Myocyte (in vitro differentiated cells): ENCODE measurements around the gene GFRA3. TPM values are rescaled to one million over a fixed set of nuclear protein-coding genes. Genes with fewer than 3 reads are reported as not detected.
"Not testable (repeated sequence)": the region's sequence is repeated elsewhere in the genome, so short reads cannot be mapped to it uniquely, and the experiment has no call there.

Source experiments
- DNase-seq: peaks from one replicate; pipeline ENCODE4 v3.0.0-alpha.2; 2012; ENCODE audit warnings: low read depth
- polyA plus RNA-seq: library from polyadenylated mRNA; unstranded; fragments of >200 nt; gene quantifications from one replicate; pipeline ENCODE4 v1.2.1, GENCODE V29; 2012; ENCODE audit warnings: missing spikeins
- total RNA-seq: library from RNA; depleted of rRNA; stranded (reverse); fragments of >200 nt; gene quantifications from 2 replicates; pipeline ENCODE4 v1.2.3, GENCODE V29; 2014

The GFRA3 gene, protein sequence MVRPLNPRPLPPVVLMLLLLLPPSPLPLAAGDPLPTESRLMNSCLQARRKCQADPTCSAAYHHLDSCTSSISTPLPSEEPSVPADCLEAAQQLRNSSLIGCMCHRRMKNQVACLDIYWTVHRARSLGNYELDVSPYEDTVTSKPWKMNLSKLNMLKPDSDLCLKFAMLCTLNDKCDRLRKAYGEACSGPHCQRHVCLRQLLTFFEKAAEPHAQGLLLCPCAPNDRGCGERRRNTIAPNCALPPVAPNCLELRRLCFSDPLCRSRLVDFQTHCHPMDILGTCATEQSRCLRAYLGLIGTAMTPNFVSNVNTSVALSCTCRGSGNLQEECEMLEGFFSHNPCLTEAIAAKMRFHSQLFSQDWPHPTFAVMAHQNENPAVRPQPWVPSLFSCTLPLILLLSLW
- total RNA-seq: not detected in 2 replicates
- not detected for polyA plus RNA-seq

GRCh38 chr5:138274189-138274853 lies at the start of gene GFRA3:
Gene GFRA3 (minus strand): TSS chr5:138274621. CDS start chr5:138274424, 197 bp downstream.
- no peak for DNase-seq

- DNase-seq: not testable (repeated sequence)
These were observed 43.8 kb upstream of the GFRA3 start for GRCh38 chr5:138318211-138318610.

- DNase-seq: no peak
These were observed 41.9 kb upstream of the GFRA3 start for GRCh38 chr5:138316355-138316754.

DNA sequence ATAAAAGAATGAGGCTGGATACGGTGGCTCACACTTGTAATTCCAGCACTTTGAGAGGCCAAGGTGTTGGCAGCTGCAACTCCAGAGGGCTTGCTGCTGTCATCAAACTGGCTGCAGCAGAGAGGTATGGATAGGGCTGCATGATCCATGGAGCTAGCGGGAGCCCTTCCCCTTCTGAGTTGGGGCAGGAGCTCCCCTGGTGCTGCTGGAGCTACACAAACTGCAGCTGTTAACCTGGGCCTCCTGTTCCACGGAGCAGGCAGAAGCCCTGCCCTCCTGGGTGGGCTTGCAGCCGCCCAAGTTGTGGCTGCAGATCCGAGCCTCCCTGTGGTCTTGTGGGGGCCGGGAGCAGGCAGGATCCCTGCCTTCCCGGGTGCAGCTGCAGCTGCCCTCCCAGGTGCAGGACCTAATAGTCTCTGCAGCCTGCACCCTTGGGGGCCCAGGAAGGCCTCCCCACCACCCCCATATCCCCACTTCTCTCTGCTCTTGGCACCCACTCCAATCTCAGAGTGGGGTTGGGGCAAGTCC lies 41.4 kb upstream of the GFRA3 start:
- no peak for DNase-seq

DNA sequence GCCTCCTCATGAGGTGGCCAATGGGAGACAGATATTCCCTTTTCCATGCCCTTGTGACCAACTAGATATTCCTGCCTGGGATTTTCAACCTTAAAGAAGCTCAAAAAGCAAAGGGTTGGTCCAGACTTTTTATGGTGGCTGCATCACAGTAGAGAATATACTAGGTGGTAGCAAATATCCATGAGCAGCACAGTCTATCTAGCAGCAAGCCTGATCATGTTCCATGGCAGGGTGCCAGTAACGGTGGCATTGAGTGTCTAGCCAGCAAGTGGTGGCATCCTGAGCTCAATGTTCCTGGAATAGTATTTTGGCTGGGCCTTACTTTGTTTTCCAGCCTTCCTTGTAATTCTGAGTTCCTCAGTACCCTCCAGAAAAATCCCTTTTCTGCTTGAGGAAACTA lies 31.4 kb upstream of the GFRA3 start:
- peak; percentile 83 for DNase-seq

DNA sequence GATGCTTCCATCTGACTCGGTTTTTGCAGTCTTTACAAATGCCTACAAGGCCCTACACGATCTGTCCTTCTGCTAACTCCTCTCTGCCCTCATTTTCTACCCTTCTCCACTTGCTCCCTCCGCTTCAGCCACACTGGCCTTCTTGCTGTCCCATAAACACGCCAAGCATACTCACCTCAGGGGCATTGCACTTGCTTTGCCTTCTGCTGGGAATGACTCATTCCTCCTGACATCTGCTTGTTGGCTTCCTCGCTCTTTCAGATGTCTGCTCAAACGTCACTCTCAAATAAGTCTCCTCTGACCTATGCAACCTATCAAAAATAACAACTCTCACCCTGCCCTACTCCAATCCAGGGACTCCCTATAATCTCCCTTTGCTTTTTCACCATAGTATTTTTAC lies 29.0 kb upstream of the GFRA3 start:
- DNase-seq: peak; percentile 37

GRCh38 chr5:138289296-138289695 lies 14.9 kb upstream of the GFRA3 start:
- DNase-seq: no peak

DNA sequence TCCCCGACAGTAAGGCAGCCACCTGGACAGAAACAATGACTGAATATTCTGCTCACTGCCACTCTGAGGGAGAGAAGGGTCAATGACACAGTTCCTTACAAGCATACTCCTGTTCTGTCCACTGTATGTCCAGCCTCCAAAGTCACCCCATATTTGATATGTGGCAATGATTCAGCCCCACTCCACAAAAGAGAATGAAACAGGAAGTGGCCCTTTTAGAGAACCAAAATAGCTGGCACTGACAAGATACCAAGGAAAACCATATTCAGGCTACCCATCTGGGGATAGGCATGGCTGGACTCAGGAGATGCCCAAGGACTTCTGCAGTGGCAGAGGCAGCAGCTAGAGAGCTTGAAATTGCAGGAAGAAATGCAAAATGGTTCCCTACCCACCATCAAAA lies 12.8 kb upstream of the GFRA3 start:
- no peak for DNase-seq

- DNase-seq: peak; percentile 59
These were observed 8.7 kb upstream of the GFRA3 start for GRCh38 chr5:138282920-138283742.

- DNase-seq: no peak
These were observed 6.5 kb upstream of the GFRA3 start for GRCh38 chr5:138280915-138281314.

DNA sequence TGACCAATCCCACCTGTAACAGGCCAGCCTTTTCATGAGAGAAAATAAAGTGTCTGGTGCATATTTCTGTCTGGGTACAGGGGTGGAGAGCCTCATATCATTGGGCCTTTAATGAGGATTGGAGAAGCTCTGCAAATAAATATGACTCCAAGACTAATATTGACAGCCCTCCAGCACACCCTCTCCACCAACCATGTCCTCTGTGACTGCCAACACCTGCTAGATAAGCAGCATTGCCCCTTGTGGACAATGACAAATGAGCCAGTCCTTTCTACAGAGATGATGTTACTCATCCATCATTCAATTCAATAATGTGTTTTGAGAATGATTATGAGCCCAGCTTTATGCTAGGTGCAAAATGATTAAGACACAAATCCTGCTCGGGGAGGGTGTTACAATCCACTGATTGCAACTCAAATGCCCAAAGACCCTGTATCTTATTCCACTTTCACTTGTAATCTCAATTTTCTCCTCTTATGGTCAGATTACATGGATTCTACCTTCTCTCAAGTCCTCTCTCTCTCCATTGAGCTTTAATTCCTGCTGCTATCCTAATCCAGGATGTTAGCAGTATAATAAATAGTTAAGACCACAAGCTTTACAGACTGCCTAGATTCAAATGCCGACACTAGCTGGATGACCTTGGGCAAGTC lies 2.1 kb upstream of the GFRA3 start:
- peak; percentile 20 for DNase-seq

- DNase-seq: no peak
These were observed 1.5 kb upstream of the GFRA3 start for GRCh38 chr5:138275895-138276294.

DNA sequence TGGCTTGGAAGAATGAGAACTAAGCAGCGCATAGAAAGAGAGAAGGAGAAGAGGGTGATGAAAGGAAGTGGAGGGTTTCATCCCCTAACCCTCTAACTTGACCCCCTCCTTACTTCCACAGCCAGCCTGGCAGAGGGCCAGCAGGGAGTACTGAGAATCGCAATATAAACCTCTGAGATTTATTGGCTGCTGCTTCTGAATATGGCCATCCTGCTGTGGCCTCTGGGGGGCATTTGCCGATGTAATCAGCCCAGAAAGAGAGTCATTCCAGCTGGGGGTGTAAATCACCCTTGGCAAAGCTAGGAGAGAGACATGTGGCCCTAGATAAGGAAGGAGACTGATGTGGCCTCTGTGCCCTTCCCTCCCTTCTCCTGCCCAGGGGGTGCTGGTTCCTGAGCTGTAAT lies 960 bp upstream of the GFRA3 start:
- no peak for DNase-seq

DNA sequence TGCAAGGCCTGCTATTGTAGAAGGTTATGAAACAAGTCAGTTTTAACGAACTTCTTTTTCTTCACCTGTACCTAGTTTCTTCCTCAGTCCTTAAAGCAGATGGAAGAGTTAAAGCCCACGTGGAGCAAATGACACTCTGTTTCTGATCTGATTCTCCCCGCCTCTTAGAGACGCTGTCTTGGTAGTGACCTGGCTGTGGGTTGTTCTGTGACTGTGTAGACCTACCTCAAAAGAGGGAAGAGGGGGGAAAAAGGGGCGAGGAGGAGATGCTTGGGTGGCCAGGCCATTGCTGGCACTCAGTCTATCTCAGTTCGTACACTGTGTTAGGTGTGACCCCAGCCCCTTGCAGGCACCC lies 610 bp downstream of the GFRA3 start:
- no peak for DNase-seq

DNA sequence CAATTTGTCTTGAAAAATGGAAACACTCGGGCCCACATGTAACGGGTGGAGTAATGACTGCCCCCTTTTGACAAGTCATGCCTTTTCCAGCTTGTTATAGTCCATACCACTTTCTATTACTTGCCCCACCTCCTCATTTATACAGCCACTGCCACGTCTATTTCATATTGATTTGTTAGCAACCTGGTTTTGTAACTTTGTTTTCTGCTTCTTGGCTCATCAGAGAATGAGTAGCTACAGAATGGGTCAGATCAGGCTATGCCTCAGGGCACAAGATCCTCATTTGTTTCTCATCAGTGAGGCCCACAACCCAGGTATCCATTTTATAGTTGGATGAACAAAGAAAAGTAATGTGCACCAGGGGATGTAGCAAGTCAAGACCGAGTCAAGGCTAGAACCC lies 1.7 kb downstream of the GFRA3 start:
- no peak for DNase-seq

- no peak for DNase-seq
These were observed 3.1 kb downstream of the GFRA3 start for GRCh38 chr5:138271281-138271680.

DNA sequence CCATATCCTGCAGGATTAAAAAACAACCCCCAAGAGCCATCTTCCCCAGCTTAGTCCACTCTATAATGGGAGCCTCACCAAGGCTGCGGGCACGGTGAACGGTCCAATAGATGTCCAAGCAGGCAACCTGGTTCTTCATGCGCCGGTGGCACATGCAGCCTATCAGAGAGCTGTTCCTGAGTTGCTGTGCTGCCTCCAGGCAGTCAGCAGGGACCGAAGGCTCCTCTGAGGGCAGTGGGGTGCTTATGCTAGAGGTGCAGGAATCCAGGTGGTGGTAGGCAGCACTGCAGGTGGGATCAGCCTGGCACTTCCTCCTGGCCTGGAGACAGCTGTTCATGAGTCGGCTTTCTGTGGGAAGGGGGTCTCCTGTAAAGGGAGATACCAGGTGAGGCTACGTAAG lies 10.2 kb downstream of the GFRA3 start:
- no peak for DNase-seq

- DNase-seq: no peak
These were observed 10.8 kb downstream of the GFRA3 start for GRCh38 chr5:138263581-138263980.

- DNase-seq: no peak
These were observed 15.6 kb downstream of the GFRA3 start for GRCh38 chr5:138258704-138259292.

GRCh38 chr5:138257583-138257982 lies 16.8 kb downstream of the GFRA3 start:
- no peak for DNase-seq

- no peak for DNase-seq
These were observed 21.5 kb downstream of the GFRA3 start for GRCh38 chr5:138252944-138253343.
